8988T (cell line): Measurements from ENCODE around the gene COX20.
"Not testable (repeated sequence)": the region's sequence is repeated elsewhere in the genome, so short reads cannot be mapped to it uniquely, and the experiment has no call there.

Source experiments
- DNase-seq: peaks from one replicate; pipeline ENCODE4 v3.0.0; 2011

COX20 gene

DNA sequence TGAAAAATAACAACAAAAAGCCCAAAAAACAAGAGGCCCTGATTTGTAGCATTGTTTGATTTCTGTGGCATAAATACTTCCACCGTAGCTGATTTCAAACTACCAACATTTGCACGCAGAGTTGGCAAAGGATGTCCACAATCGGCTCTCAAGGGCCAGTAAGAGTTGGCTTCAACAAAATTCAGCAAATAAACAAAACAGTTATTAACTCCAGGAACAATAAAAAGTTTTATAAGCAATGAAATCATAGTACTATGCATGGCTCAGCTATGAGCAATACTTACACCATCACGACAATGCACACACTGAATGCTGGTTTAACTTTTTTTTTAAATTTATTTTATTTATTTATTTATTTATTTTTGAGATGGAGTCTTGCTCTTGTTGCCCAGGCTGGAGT lies 8.7 kb upstream of the COX20 start:
- DNase-seq: no peak

DNA sequence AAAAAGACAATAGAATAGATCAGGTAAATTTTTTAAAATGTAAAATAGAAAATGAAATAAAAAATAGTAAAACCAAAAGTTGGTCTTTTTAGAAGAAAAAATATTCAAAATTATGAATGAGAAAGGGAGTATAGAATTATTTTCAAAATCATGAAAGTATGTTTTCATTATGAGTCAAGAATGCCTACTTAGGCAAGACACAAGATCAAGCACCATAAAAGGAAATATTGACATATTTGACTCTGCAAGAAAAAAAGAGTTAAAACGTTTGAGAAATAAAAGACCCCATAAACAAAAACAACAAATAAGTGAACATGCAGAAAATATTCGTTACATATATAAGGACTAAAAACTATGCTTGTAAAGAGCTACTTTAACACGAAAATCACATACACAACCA lies 4.8 kb upstream of the COX20 start:
- no peak for DNase-seq

DNA sequence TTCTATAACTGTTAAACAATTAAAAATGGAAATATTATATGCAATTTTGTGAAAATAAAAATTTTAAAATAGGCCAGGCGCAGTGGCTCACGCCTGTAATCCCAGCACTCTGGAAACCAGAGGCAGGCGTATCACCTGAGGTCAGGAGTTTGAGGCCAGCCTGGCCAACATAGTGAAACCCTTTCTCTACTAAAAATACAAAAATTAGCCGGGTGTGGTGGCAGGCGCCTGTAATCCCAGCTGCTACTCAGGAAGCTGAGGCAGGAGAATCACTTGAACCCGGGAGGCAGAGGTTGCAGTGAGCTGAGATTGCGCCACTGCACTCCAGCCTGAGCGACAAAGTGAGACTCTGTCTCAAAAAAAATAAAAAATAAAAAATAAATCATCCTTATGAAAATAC lies 2.2 kb upstream of the COX20 start:
- not testable (repeated sequence) for DNase-seq

DNA sequence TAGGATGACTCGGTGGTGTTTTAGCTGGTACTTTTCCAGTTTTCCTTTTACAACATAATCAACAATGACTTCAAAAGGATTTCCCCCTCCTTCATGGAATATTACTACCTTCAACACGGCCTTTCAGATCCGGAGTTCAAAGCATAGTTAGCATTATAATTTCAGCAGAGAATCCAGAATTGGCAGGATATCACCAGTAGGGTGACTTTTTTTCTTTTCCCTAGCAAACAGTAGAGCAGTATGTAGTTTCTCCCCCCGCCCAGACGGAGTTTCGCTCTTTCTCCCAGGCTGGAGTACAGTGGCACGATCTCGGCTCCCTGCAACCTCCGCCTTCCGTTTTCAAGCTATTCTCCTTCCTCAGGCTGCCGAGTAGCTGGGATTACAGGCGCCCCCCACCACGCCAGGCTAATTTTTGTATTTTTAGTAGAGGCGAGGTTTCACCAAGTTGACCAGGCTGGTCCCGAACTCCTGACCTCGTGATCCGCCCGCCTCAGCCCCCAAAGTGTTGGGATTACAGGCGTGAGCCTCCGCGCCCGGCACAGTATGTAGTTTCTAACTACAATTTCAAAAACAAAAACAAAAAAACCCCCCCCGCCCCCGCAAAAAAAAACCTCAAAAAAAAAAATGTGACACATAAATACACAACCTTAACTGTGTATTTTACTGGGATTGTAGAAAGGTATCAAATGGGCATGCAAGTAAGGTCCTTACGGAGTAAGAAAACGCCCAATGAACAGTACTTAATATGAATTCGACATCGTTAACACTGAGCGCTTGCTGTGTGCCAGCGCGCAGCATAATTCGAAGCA lies 1.5 kb upstream of the COX20 start:
- peak; percentile 37 for DNase-seq

DNA sequence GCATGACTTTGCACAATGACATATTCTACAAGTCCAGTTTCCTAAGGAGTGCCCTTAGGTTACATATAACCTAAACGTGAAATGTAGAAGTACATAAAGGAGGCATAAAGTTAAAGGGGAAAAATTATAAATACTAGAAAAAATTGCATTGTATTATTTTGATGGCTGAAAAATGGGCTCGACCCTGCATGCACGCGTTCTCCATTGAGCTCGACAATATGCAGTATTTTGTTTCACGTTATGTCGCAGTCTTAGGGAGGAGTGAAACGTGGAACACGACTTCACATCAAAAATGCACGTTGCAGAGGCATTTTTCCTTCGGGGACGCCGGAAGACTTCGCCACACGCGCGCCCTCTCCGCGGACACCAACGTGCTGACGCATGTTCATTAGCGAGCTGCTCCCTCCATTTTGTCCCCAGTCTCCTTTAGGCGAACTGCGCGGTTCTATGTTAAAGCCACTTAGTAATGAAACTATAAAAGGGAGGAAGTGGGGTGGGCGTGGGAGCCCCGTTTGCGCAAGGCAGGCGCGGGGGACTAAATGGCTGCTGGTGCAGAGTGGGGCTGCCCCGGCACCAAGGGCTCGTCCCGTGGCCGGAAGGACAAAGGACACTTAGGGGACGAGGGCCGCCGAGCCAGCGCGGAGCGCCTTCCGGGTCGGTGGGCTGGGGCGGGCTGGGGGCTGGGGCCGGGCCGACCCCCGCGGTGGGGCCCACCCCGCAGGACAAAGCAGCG lies 749 bp upstream of the COX20 start:
- peak; percentile 78 for DNase-seq

DNA sequence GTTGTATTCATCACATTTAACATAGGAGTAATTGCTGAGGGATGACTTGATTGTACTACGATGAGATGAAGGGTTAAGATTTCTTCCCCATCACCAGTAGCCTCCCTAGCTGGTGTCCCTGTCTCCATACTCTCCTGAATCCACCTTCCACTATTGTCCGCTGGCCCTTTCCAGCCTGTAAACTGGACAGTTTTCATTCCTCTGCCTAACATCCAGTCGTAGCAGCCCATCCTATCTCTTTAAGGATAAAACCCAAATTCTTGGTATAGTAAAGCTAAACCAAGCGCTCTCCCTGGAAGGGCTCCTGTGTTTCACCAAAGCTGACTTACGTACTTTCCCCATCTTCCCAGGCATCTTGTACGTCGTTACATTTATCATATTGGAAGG lies 670 bp downstream of the COX20 start:
- peak; percentile 28 for DNase-seq

DNA sequence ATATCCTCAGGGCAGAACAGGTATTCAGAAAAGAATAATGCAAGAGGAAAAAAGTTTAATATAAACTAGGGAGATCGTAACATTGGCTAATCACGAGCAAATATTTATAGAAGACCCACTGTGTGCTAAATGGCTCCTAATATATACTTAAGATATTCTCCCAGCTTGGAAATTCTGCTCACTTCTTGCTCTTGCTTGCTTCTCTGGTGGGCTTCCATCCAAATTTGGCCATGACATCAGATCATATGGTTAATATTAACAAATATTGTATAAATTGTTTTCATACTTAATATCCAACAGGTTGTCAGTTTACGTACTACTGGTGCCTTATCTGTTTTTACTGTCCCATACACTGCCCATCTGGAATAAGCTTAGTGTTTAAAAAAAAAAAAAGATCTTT lies 1.1 kb downstream of the COX20 start:
- no peak for DNase-seq

DNA sequence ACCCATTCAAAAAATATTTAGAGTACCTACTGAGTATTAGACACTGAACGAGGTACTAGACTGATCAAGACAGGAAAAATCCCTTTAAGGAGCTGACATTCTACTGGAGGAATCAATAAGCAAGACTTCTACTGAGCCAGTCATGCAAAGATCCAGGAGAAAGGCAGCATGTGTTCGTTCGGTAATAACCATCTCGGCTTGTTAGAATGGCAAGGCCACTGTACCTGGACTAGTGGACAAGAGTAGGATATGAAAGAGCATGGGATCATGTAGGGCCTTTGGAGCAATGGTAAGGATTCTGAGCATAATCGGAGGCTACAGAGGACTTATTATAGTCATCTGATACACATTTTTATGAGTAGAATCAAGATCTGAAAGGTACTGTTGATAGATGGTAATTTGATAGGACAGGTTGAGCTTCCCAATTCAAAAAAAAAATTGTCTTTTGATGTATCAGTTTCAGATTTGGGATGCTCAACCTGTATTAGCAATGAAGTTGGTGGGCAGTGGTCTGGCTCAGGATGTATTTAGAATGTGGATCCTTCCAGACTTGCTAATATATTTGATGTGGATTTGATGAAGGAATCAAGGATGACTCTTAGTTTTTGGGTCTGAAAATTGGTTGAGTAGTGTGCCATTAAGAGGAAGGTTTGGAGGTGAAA lies 2.3 kb downstream of the COX20 start:
- no peak for DNase-seq

DNA sequence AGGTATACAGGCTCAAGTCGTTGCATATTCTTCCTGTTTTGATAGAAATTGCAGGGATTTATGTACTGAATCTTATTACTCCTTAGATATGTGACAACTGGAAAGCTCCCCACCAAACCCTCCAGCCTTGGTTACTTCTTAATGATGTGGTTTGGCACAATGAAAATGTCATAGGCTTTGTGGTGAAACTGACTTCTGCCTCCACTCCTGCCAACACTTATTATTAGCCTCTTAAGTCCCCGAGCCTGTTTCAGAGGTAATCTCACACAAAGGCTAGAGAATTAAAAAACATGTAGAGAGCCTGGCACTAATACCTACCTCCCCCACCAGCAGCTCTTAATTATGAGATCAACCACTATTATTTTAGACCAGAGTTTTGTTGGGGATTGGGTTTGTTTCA lies 4.2 kb downstream of the COX20 start:
- DNase-seq: no peak

DNA sequence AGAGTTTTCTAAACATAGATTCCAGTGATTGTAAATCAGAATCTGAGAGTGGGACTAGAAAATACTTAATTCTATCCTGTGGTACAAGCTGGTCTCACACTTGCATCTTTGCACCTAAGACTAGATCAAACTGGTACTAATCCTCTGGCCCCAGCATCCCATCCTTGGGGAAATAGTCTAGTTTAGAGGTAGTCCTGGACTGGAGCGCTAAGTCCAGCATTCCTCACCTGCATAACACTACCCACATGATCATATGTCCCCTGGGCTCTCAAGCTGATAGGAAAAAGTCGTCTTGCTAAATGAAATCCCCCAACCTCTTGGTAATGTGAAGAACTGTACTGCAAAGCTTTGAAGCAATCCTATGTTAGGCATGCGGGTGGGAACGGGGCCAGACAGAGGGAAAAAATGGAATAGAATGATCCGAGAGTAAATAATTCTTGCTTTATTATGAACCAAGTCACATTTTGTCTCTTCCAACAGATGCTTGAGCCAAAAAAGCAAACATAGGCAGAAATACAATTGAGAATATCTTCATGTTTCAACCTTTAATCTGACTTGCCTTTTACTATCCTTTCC lies 4.8 kb downstream of the COX20 start:
- no peak for DNase-seq

DNA sequence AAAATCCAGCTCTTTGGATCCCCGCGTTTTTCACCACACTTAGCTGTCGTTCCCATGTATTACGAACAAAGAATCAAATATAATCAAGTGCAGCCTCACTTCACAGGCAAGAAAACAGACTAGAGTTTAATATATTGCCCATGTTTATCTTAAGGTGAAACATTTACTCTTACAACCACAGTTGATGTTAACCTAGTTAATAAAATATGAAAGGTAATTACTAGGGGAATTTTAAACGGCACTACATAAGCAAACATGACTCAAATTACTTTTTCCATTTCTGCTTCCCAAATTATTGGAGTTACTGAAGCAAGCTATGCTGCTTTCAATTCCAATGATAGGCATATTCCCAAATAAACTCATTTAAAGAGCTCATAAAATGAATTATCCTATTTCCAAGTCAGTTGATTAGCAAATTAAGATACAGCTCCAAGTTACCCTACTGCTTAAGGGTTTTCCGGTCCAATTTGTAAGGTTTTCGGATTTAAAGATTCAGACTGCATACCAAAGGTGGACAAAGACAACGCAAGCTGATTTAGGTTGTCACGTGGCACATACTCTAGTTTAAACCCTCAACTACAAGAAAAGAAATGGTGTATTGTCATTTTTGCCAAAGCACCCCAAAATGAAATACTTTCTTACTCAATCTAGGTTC lies 5.9 kb downstream of the COX20 start:
- no peak for DNase-seq

DNA sequence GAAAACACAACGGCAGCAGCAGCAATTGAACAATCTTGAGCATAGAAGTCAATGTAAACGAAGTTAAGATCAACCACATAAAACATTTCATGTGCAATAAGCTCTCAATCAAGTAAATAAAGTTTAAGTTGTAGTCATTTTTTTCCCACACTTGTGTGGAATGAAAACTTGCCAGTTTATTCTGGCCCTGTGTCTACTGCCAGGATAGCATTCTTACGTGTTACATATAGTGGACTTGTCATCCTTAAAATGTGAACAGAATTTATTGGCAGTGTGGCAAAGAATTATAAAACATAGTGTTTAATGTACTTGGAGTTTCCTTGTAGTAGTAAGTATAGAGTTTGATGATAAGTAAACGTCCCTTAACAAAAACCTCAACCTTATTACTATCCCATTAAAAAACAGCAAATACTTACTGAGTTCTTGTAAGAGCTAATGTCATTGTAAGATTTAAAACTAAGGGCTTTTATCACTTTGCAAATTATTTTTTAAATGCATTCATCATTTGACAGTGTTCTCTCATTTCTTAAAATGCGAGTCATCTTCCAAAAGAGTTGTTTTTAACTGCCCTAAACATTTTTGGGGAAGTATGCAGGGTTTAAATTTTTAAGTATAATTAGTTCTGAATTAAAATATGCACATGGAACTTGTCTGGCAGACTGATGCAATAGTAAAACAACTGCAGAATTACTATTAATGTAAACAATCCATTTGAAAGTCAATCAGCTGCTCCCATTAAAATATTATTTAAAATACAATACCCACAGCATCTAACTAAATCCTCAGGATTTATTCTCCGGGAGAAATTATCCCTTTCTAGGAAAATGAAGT lies 7.9 kb downstream of the COX20 start:
- no peak for DNase-seq

DNA sequence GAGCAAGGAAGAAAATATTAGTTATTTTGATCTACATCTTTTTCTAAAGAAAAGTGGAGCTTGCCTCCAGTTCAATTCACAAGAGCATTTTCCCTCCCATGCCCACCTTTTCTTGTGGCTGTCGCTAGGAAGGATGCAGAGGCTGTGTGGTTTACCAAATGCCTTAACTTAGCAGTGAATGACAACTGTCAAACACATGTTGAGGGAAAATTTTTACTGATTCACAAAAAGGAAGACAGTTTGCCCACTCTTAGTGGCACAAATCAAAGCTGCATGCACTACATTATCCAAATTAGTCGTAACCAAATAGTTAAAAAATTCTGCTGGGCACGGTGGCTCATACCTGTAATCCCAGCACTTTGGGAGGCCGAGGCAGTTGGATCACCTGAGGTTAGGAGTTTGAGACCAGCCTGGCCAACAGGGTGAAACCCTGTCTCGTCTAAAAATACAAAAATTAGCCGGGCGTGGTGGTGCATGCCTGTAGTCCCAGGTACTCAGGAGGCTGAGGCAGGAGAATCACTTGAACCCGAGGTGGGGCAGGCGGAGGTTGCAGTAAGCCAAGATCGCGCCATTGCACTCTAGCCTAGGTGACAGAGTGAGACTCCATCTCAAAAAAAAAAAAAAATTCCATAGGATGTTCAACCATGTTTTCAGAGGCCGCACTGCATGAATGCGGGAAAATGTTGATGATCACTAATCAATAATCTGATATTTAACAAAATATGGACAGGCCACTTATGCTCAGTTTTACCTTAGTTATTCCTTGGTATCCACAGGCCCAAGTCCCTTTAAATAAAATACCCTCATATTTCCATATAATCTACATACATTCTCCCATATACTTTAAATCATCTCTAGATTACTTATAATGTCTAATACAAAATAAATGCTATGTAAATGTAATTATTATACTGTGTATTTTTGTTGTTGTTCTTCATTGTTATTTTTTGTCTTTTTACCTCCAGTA lies 9.0 kb downstream of the COX20 start:
- no peak for DNase-seq

DNA sequence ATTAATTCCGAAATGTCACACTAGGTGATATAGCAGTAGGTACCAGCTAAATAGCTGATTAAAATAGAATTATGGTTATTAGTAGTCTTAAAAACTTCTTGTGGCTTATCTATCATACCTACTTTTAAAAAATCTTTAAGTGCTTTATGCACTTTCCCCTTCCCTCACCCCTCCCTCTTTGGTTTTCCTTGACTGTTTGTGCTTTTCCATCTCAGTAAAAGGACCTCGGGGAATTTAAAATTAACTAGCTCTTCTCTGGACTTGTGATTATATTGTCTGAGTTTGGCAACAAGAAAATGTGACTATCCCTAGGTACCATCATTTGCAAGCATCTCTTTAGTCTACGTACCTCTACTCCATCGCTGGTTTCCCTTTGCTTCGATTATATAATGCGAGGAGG lies 11.2 kb downstream of the COX20 start:
- DNase-seq: no peak

DNA sequence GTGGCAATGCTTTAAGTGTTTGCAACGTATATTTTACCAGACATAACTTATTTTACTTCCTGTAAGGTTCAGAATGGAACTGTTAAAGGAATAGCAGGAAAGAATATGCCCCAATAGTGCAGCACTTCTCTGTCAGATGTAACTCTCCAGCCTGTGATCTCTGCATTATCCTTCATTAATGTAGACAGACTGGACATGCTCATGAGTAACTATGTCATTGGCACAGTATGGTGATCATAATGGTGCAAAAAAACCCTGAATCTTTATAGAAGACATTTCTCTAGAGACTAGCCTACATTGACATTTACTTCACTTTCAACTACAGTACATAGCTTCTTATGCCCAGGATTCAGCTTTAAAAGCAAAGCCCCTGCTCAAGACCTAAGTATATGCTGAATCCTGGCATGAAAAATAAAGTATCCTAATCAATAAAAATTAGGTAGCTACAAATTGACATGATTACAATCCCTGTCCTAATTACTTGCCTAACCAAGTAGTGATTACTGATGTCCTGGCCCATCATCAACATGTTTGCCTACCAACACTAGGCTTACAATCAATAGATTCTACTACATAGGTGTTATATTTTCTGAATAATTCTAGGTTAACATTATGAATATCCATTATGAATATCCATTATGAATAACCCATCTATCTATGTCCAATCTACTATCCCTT lies 13.9 kb downstream of the COX20 start:
- DNase-seq: no peak

DNA sequence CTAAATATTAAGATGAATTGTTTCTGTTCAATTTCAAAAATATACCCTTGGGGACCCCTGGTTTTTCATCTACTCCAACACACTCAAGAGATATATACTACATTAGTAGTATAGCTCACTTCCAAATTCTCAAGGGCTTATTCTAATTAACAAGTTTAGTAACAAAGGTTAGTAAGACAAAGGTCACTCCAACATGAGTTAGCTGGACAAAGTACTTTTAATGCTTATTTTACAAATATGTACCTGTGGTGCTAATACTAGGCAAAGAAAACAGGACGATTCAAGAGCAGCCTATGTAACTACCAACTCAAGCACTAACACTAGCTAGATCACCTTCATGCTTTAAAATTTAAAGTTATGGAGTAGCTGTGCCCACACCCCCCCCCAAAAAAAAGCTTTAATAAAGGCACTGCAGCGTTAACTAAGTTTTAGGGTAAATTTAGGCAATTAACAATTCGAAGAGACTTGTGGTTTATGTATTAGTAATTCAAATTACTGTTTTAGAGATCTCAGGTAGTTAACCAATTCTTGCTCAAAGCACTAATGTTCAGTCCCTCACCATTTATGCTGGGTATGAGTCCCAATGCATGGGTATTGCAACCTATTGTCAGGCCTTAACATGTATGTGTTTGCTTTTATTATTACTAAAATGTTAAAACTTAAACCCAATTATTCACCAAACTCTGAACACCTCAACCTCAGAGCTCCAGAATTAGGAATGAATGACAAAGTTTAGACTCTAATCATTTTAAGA lies 14.8 kb downstream of the COX20 start:
- no peak for DNase-seq

DNA sequence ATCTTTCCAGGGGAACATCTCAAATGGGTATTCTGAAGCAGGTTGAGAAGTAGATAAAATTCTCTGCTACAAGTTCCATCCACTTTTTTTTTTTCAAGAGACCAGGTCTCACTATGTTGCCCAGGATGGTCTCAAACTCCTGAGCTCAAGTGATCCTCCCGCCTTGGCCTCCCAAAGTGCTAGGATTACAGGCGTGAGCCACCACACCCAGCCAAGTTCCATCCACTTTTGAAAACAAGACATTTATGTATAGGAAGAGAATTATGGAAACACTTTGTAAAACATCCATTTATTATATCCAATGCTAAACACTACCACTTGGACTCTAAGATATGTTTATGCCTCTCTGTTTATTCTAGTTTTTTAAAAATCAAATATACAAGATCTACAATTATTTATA lies 15.4 kb downstream of the COX20 start:
- no peak for DNase-seq

DNA sequence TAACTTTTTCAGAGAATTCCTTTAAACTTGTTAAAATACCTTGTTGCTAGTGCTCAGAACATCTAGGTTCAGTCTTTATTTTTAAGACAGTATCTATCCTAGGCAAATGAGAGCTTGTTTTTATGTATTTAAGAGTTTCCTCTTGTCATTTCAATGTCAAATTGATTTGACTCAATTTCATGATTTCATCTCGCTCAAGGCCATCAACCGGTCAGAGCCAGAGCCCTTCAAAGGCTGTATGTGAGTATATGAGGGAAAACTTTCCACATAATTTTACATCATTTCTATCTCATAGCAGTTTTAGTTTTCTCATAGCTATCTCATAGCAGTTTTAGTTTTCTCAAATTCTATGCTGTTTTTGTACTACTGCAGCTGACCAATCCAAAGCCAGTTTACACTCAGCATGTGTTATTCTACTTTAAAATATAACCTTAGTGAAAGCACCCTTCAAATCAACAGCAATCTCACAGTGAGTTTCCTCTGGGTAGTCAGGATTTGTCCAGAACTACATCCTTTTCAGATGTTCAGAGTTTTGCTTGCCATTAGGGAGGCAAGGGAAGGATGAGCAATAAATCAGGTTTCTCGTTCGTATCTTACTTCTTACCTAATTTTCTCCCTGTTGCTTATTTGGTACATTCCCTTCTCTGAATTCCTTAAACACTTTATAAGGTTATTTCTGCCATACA lies 16.2 kb downstream of the COX20 start:
- no peak for DNase-seq

DNA sequence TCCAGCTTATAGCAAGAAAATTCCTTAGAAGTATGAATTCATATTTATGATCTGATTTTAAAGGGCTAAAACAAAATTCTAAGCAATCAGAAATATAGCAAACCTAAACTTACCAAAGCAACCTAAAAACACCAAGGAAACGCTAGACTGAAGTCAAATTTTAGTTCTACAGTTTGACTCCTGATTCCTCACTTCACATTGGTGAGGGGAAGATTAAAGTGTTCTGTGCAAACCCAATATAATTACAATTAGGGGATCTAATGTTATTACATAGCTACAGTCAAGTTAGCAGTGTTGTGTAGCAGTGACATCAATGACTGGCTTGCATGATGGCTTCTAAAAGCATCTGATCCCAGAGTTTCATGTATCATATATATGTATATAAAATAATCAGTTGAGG lies 17.2 kb downstream of the COX20 start:
- no peak for DNase-seq
